Measurements from ENCODE around the gene SYT6. TPM values are rescaled to one million over a fixed set of nuclear protein-coding genes. Genes with fewer than 3 reads are reported as not detected.

SYT6 gene
- total and polyA plus RNA-seq, 4 donors = 0.01 to 4.2 TPM; not detected in 2

DNA sequence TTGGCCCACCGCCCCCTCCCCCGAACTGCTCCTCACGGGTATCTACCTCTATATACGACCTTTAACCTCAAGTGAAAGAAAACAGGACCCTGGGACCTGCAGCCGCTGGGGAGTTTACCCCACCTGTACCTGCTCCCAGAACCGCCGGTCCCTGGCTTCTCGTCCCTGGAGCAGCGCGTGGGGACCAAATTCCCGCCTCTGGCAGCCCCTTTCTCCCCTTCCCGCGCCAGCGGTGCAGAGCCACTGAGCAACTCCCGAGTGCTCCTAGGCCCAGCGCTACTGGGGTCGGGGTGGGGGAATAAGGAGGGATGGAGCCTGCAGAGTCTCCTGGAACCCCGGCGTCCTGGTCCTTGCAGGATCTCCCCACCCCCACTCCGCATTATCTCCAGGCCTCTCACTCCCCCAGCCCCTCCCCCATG, 1.6 kb downstream of the SYT6 start:
- H3K27ac ChIP-seq (ENCODE audit: low read depth in 1 of 2, low read length in 1 of 2) = no peak overlapping the region
- H3K9me3 ChIP-seq (ENCODE audit: control insufficient read depth in 4 of 4, insufficient read depth in 3 of 4, low read length in 3 of 4) = no peaks in the 10 kb centered on the region
- H3K9ac ChIP-seq (ENCODE audit: insufficient read depth in 1 of 2, low read length in 2 of 2) = no peak overlapping the region
- no peak for TF ChIP-seq CTCF (IDR thresholded peaks at IDR 0.05; ENCODE audit: control extremely low read depth, extremely low read depth)
- peaks cover 17 to 63% (median 19%) of the 10 kb centered on the region in 3 donors for H3K27me3 ChIP-seq (ENCODE audit: control insufficient read depth in 3 of 3, insufficient read depth in 3 of 3, low read length in 2 of 3)
- H3K4me3 ChIP-seq = no peak overlapping the region
- peaks cover 0 to 29% (median 12%) of the 10 kb centered on the region in 5 donors for H3K4me1 ChIP-seq (ENCODE audit: control insufficient read depth in 5 of 5, insufficient read depth in 5 of 5, low read length in 5 of 5)
- DNase-seq (no peak), ATAC-seq (ENCODE audit: insufficient read depth, low FRiP score) (no peak)
- peaks cover 0 to 3% (median under 1%) of the 10 kb centered on the region in 4 donors for H3K36me3 ChIP-seq (ENCODE audit: control insufficient read depth in 4 of 4, insufficient read depth in 4 of 4, low read length in 4 of 4)
- WGBS, 2 donors = 25 to 33% methylated on average over 18 to 20 of the region's 20 CpGs

DNA sequence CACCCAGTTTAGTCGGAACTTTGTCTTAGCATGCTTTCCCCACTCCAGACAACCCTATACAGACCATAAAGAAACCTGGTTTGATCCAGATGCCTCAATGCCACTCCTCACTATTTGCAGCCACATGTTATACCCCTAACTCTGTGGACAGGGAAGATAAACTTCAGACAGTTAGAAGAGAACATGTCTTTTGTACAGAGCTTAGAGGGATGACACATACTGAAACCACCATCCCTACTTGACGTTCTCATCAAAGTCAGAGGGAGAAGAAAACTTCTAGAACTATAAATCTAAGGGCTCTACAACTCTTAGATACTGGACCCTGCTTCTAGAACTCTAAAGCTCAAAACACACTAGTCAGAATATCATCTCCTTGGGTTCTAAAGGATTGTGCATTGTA, 3.7 kb downstream of the SYT6 start:
- H3K9ac ChIP-seq (ENCODE audit: insufficient read depth in 1 of 2, low read length in 2 of 2) = no peak overlapping the region
- H3K9me3 ChIP-seq (ENCODE audit: control insufficient read depth in 4 of 4, insufficient read depth in 3 of 4, low read length in 3 of 4) = no peaks in the 10 kb centered on the region
- DNase-seq (no peak), ATAC-seq (ENCODE audit: insufficient read depth, low FRiP score) (no peak)
- peaks cover 0 to 29% (median 12%) of the 10 kb centered on the region in 5 donors for H3K4me1 ChIP-seq (ENCODE audit: control insufficient read depth in 5 of 5, insufficient read depth in 5 of 5, low read length in 5 of 5)
- no peak overlapping the region for H3K4me3 ChIP-seq
- TF ChIP-seq CTCF (IDR thresholded peaks at IDR 0.05; ENCODE audit: control extremely low read depth, extremely low read depth) = no peak
- peaks cover 6 to 50% (median 14%) of the 10 kb centered on the region in 3 donors for H3K27me3 ChIP-seq (ENCODE audit: control insufficient read depth in 3 of 3, insufficient read depth in 3 of 3, low read length in 2 of 3)
- WGBS, 2 donors = 60 to 73% methylated on average over 2 of the region's 2 CpGs
- H3K27ac ChIP-seq (ENCODE audit: low read depth in 1 of 2, low read length in 1 of 2) = no peak overlapping the region
- H3K36me3 ChIP-seq (ENCODE audit: control insufficient read depth in 4 of 4, insufficient read depth in 4 of 4, low read length in 4 of 4) = peaks cover 0 to 3% (median under 1%) of the 10 kb centered on the region in 4 donors

- no peak for TF ChIP-seq CTCF (IDR thresholded peaks at IDR 0.05; ENCODE audit: control extremely low read depth, extremely low read depth)
- Histone ChIP-seq H3K9ac (ENCODE audit: insufficient read depth in 1 of 2, low read length in 2 of 2) (no peak overlapping the region), H3K4me3 (no peak overlapping the region), H3K27me3 (ENCODE audit: control insufficient read depth in 3 of 3, insufficient read depth in 3 of 3, low read length in 2 of 3) (peaks cover 4 to 42% (median 10%) of the 10 kb centered on the region in 3 donors), H3K9me3 (ENCODE audit: control insufficient read depth in 4 of 4, insufficient read depth in 3 of 4, low read length in 3 of 4) (no peaks in the 10 kb centered on the region), H3K27ac (ENCODE audit: low read depth in 1 of 2, low read length in 1 of 2) (no peak overlapping the region), H3K36me3 (ENCODE audit: control insufficient read depth in 4 of 4, insufficient read depth in 4 of 4, low read length in 4 of 4) (peaks cover 0 to 3% (median under 1%) of the 10 kb centered on the region in 4 donors), H3K4me1 (ENCODE audit: control insufficient read depth in 5 of 5, insufficient read depth in 5 of 5, low read length in 5 of 5) (peaks cover 0 to 26% (median 12%) of the 10 kb centered on the region in 5 donors)
- no peak for DNase-seq
- WGBS, 2 donors = 88 to 91% methylated on average over 6 of the region's 6 CpGs
- no peak for ATAC-seq (ENCODE audit: insufficient read depth, low FRiP score)
Observed at GRCh38 chr1:114149211-114149610, 4.5 kb downstream of the SYT6 start.
